Kidney epithelial cell (primary cell): ENCODE measurements around the gene ATP6V1E1. TPM values are rescaled to one million over a fixed set of nuclear protein-coding genes. Genes with fewer than 3 reads are reported as not detected.
A peak's percentile ranks its signal among the peaks of the same experiment; 100 is the strongest.
"Not testable (repeated sequence)": the region's sequence is repeated elsewhere in the genome, so short reads cannot be mapped to it uniquely, and the experiment has no call there.

Experiments
- DNase-seq: peaks from one replicate; pipeline ENCODE4 v3.0.0-alpha.2; 2010; ENCODE audit warnings: low read depth
- H3K27me3 ChIP-seq: 2 replicates; pipeline ENCODE4 v1.6.0; 2011; ENCODE audit warnings: low read length; ENCODE audit not compliant: control insufficient read depth, insufficient read depth
- H3K36me3 ChIP-seq: 2 replicates; pipeline ENCODE4 v1.5.1; 2011; ENCODE audit warnings: low read length; ENCODE audit not compliant: control insufficient read depth, insufficient read depth
- H3K4me3 ChIP-seq: 2 replicates; pipeline ENCODE4 v1.5.1; 2011; ENCODE audit warnings: low read depth, mild to moderate bottlenecking, control low read depth, low read length
- total RNA-seq: library from RNA; depleted of rRNA; stranded (reverse); fragments of >200 nt; gene quantifications from 2 replicates; pipeline ENCODE4 v1.2.3, GENCODE V29; 2015
- TF ChIP-seq, protein P1 (sequence below): IDR thresholded peaks from 2 replicates; pipeline ENCODE4 v1.5.1; 2011; ENCODE audit warnings: mild to moderate bottlenecking, moderate library complexity, low read length, control low read depth, inconsistent platforms; ENCODE audit not compliant: insufficient read depth, poor library complexity, severe bottlenecking

ATP6V1E1 gene
- total RNA-seq, 1 donor from 2014 or later: 172 TPM

GRCh38 chr22:17647452-17647851 is 18.9 kb upstream of the ATP6V1E1 start:
- TF ChIP-seq, protein P1, sequence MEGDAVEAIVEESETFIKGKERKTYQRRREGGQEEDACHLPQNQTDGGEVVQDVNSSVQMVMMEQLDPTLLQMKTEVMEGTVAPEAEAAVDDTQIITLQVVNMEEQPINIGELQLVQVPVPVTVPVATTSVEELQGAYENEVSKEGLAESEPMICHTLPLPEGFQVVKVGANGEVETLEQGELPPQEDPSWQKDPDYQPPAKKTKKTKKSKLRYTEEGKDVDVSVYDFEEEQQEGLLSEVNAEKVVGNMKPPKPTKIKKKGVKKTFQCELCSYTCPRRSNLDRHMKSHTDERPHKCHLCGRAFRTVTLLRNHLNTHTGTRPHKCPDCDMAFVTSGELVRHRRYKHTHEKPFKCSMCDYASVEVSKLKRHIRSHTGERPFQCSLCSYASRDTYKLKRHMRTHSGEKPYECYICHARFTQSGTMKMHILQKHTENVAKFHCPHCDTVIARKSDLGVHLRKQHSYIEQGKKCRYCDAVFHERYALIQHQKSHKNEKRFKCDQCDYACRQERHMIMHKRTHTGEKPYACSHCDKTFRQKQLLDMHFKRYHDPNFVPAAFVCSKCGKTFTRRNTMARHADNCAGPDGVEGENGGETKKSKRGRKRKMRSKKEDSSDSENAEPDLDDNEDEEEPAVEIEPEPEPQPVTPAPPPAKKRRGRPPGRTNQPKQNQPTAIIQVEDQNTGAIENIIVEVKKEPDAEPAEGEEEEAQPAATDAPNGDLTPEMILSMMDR: no peak
- DNase-seq: no peak
- H3K4me3 ChIP-seq: no peak overlapping the region
- H3K27me3 ChIP-seq: no peaks in the 10 kb centered on the region
- no peaks in the 10 kb centered on the region for H3K36me3 ChIP-seq

GRCh38 chr22:17642357-17642756 is 13.8 kb upstream of the ATP6V1E1 start:
- H3K27me3 ChIP-seq, H3K4me3 ChIP-seq, H3K36me3 ChIP-seq, DNase-seq: not testable (repeated sequence)

DNA sequence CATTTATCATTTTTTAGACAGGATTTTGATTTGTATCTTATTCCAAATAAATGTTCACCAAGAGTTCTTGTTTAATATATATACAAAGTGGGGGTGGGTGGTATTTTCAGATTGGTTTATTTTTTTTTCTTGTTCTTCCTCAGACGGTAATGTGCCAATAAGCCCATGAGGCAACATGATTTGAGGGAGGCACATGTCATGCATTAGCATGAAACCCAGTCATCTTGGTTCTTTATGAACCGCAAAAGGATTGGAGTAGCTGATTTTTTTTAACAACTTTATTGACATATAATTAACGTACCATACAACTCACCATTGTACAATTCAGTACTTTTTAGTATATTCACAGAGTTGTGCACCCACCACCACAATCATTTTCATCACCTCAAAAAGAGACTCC is 12.7 kb upstream of the ATP6V1E1 start:
- DNase-seq: no peak
- Histone ChIP-seq H3K36me3 (no peaks in the 10 kb centered on the region), H3K4me3 (no peak overlapping the region), H3K27me3 (no peaks in the 10 kb centered on the region)
- TF ChIP-seq, protein P1: no peak

DNA sequence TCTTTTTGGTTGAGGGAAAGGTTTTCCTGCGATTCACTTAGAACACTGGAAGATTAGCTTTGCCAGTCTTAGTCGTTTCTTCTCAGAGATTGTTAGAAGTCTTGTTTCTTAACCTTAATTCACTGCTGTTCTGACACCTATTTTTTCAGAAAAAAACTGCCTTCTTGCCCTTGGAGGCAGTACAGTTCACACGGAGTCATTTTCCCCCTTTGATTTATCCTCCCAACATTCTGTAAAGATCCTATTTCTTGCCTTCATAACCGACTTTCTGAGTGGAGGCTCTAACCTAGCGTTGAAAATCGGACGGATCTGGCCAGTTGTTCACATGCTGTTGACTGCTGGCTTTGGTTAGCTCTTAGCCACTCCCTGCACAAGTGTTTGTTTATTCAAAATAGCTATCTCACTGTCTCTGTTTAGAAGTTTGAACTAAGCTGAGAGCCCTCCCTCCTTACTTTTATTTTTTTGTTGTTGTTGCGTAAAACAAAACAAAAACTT is 10.7 kb upstream of the ATP6V1E1 start:
- Histone ChIP-seq H3K4me3 (peak overlapping the region; percentile 83), H3K36me3 (no peaks in the 10 kb centered on the region), H3K27me3 (no peaks in the 10 kb centered on the region)
- TF ChIP-seq, protein P1: no peak
- no peak for DNase-seq

DNA sequence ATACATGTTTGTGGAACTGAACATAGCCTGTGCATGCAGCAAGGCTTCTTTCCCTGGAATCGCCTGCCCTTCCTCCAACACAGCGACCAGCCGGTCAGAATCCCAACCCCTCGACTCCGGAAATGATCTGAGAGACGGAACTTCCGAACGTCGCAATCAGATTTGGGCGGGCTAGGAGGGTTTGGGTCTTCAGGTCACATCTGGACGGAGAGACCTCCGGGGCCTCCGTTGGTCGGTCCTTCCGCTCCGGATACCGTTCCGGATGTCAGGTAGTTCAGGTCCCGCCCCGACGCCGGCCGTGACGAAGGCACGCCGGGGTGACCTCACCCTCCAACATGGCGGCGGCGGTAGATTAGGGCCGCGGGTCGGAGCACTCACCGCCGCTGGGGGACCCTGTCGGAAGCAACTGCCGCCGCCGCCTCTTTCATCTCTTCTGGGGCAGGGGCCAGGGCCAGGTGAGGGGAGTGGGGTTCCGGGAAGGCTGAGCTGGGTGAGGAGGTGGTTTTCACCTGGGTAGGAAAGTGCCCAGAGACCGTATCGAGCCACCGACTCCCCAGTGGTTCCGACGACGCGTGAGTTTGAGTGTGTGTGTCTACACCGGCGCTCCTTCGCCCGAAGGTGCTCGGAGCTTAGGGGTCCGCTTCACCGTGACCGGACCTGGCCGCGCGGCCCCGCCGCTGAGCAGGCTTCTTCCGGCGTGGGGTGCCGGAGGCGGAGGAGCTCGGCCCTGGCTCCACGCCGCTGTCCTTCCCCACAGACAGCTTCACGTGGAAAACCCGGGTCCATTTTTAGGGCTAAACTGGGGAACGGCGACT is 10.1 kb upstream of the ATP6V1E1 start, which contains the start of gene BCL2L13:
Gene BCL2L13, plus strand, starts transcription at position 326 of the 815 bp plus-strand sequence. CDS start 16,955 bp downstream, outside the sequence.
- peak; percentile 48 for DNase-seq
- Histone ChIP-seq H3K4me3 (peak within 1 kb of the TSS; percentile 83), H3K27me3 (no peaks in the 10 kb centered on the region), H3K36me3 (no peaks in the 10 kb centered on the region)
- TF ChIP-seq, protein P1: no peak

DNA sequence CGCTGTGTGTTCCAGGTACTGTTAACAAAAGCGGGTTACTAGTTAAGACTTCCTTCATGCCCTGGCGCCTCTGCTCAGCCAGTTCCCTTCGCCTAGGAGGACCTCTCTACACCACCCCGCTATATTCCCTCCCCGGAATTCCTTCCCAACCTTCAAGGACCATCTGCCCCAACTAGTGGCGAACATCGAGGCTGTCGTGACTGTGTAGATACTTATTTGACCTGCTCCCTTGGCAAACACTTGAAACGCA is 9.6 kb upstream of the ATP6V1E1 start:
- no peak for DNase-seq
- Histone ChIP-seq H3K4me3 (peak overlapping the region; percentile 83), H3K36me3 (no peaks in the 10 kb centered on the region), H3K27me3 (no peaks in the 10 kb centered on the region)
- TF ChIP-seq, protein P1: no peak
